ENCODE results near the gene BLVRA.
"Not testable (repeated sequence)": the region's sequence is repeated elsewhere in the genome, so short reads cannot be mapped to it uniquely, and the experiment has no call there.

The BLVRA gene, protein sequence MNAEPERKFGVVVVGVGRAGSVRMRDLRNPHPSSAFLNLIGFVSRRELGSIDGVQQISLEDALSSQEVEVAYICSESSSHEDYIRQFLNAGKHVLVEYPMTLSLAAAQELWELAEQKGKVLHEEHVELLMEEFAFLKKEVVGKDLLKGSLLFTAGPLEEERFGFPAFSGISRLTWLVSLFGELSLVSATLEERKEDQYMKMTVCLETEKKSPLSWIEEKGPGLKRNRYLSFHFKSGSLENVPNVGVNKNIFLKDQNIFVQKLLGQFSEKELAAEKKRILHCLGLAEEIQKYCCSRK

DNA sequence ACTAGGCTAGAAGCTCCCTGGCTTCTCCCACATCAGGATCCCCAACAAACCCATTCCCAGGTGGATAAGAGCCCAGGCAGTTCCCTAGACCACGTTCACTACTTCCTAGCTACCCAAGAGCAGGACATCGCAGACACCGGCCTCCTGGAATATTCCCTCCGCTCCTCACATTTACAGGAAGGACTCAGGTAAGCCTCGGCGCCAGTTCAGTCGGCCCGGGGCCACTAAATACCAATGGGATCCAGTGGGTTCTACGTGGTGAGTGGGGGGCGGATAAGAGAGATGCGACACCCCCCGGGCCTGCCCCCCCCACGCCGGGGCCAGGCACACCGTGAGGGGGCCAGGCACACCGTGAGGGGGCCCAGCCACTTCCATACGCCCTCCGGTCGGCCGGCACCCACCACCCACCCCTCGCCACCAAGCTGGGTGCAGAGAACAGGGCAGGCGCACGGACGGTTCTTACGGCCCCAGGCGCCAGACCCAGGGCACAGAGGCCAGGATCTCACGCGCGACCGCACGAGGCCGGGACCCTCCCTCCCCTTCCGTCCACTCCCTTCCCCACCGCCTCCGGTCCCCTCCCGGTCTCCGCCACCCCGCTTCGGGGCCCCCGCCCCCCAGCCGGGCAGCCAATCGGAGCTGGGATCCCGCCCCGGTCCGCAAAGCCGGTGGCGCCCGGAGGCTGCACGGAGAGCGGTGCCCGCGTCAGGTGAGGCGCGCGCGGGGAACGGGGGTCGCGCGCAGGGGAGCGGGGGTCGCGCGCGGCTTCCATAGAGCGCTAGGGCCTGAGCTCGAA lies at the start of gene BLVRA:
Gene BLVRA, plus strand, starts transcription at position 652 of the 793 bp plus-strand sequence. CDS start 12,479 bp downstream, outside the sequence.
- H3K4me3 ChIP-seq (ENCODE audit: low read depth, low read length): peak within 1 kb of the TSS; percentile 75
- TF ChIP-seq, protein P1, sequence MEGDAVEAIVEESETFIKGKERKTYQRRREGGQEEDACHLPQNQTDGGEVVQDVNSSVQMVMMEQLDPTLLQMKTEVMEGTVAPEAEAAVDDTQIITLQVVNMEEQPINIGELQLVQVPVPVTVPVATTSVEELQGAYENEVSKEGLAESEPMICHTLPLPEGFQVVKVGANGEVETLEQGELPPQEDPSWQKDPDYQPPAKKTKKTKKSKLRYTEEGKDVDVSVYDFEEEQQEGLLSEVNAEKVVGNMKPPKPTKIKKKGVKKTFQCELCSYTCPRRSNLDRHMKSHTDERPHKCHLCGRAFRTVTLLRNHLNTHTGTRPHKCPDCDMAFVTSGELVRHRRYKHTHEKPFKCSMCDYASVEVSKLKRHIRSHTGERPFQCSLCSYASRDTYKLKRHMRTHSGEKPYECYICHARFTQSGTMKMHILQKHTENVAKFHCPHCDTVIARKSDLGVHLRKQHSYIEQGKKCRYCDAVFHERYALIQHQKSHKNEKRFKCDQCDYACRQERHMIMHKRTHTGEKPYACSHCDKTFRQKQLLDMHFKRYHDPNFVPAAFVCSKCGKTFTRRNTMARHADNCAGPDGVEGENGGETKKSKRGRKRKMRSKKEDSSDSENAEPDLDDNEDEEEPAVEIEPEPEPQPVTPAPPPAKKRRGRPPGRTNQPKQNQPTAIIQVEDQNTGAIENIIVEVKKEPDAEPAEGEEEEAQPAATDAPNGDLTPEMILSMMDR (IDR thresholded peaks at IDR 0.05; ENCODE audit: control insufficient read depth, extremely low read depth, insufficient read depth): no peak
- no peak for DNase-seq (ENCODE audit: low read depth)

DNA sequence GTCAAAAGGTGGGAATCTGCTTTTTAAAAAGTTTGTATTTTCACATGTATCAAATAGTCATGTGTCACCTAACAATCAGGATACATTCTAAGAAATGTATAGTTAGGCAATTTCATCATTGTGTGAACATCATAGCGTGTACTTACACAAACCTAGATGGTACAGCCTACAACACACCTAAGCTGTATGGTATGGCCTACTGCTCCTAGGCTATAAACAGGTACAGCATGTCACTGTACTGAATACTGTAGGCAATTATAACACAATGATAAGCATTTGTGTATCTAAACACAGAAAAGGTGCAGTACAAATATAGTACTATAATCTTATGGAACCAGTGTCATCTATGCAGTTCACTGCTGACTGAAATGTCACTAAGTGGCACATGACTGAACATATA lies 47.0 kb upstream of the BLVRA start:
- DNase-seq (ENCODE audit: low read depth): no peak
- H3K4me3 ChIP-seq (ENCODE audit: low read depth, low read length): no peak overlapping the region
- TF ChIP-seq, protein P1 (IDR thresholded peaks at IDR 0.05; ENCODE audit: control insufficient read depth, extremely low read depth, insufficient read depth): no peak

DNA sequence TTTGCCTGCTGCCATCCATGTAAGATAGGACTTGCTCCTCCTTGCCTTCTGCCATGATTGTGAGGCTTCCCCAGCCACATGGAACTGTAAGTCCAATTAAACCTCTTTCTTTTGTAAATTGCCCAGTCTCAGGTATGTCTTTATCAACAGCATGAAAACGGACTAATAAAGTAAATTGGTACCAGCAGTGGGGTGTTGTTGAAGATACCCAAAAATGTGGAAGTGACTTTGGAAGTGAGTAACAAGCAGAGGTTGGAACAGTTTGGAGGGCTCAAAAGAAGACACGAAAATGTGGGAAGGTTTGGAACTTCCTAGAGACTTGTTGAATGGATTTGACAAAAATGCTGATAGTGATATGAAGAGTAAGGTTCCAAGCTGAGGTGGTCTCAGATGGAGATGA lies 42.5 kb upstream of the BLVRA start:
- H3K4me3 ChIP-seq (ENCODE audit: low read depth, low read length); DNase-seq (ENCODE audit: low read depth): not testable (repeated sequence)

DNA sequence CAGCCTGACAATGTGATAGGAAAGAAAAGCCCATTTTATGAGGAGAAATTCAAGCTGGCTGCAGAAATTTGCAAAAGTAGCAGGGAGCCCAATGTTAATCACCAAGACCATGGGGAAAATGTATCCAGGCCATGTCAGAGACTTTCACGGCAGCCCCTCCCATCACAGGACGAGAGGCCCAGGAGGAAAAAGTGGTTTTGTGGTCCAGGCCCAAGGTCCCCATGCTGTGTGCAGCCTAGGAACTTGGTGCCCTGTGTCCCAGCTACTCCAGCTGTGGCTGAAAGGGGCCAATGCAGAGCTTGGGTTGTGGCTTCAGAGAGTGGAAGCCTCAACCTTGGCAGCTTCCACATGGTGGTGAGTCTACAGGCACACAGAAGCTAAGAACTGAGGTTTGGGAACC lies 41.9 kb upstream of the BLVRA start:
- TF ChIP-seq, protein P1 (IDR thresholded peaks at IDR 0.05; ENCODE audit: control insufficient read depth, extremely low read depth, insufficient read depth): no peak

DNA sequence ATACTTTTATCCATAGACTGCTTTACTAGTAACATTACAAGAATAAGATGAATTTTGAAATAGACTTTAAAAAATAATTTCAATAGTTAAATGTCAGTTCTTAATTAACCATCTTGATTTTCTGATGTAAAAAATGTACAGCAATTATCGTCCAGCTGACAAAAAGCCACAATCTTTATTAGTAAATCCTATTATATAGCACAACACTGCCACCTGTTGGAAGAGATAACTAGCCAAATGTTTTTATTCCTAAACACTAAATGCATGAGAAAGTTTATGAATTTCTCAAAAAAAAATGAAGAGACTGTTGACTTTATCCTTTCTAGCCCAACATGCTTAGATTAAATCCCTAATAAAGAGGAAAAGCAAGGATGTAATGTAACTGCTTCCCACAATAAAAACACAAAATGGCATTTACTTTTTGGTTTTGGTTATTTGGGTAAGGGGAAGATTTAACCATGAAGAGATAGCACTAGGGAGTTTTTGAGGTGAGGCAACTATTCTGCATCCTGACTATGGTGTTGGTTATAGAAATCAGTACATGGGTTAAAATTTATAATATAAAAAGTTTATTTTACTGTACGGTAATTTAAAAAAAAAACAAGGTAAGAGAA lies 37.2 kb upstream of the BLVRA start:
- TF ChIP-seq, protein P1 (IDR thresholded peaks at IDR 0.05; ENCODE audit: control insufficient read depth, extremely low read depth, insufficient read depth): peak; percentile 52
- H3K4me3 ChIP-seq (ENCODE audit: low read depth, low read length): no peak overlapping the region
- no peak for DNase-seq (ENCODE audit: low read depth)

More for the DNA sequence above, 41.9 kb upstream of the BLVRA start:
- no peak overlapping the region for H3K4me3 ChIP-seq (ENCODE audit: low read depth, low read length)
- DNase-seq (ENCODE audit: low read depth): no peak

DNA sequence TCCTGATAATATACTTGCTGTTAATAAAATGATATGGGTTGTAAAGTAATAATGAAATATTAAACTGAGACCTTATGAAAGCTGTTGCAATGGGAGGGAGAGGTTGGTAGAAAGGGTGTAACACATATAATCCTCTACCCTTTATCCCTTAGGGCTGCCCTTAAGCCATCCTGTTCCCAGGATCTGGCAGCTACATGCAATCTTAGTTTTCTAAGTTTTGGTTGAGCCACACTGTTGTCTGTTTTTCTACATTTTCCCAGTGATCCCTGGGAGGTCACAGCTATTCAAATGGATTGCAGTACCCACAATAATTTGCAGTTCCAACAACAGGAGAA lies 35.5 kb upstream of the BLVRA start:
- H3K4me3 ChIP-seq (ENCODE audit: low read depth, low read length): no peak overlapping the region
- no peak for DNase-seq (ENCODE audit: low read depth)
- TF ChIP-seq, protein P1 (IDR thresholded peaks at IDR 0.05; ENCODE audit: control insufficient read depth, extremely low read depth, insufficient read depth): no peak

DNA sequence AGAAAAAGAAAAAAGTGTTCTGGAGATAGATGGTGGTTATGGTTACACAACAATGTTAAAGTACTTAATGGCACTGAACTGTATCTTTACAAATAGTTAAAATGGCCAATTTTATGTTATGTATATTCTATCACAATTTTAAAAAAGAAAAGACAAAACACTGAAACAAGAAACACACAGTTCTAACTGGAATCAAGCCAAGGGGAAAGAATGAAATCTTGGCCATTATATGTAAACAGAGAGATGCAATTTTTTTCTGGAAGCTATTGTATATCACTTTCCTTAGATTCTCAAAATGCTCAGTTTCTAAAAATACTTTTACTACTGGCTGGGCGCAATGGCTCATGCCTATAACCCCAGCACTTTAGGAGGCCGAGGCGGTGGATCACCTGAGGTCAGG lies 33.2 kb upstream of the BLVRA start:
- TF ChIP-seq, protein P1 (IDR thresholded peaks at IDR 0.05; ENCODE audit: control insufficient read depth, extremely low read depth, insufficient read depth): no peak
- H3K4me3 ChIP-seq (ENCODE audit: low read depth, low read length): no peak overlapping the region
- DNase-seq (ENCODE audit: low read depth): no peak
